ENCODE results near the gene ZNF385A.

The ZNF385A gene

GRCh38 chr12:54392485-54393206 is 8.1 kb upstream of the ZNF385A start:
- DNase-seq (ENCODE audit: low read depth): no peak

- DNase-seq (ENCODE audit: low read depth): peak; percentile 63
Measured at GRCh38 chr12:54390668-54391551, 6.4 kb upstream of the ZNF385A start.

- no peak for DNase-seq (ENCODE audit: low read depth)
Measured at GRCh38 chr12:54390176-54390667, 5.7 kb upstream of the ZNF385A start.

GRCh38 chr12:54389607-54390175 is 5.2 kb upstream of the ZNF385A start:
- DNase-seq (ENCODE audit: low read depth): no peak

- no peak for DNase-seq (ENCODE audit: low read depth)
Measured at GRCh38 chr12:54389134-54389508, 4.6 kb upstream of the ZNF385A start.

- DNase-seq (ENCODE audit: low read depth): no peak
Measured at GRCh38 chr12:54388237-54389133, 4.0 kb upstream of the ZNF385A start.

- no peak for DNase-seq (ENCODE audit: low read depth)
Measured at GRCh38 chr12:54387114-54387467, 2.6 kb upstream of the ZNF385A start.

GRCh38 chr12:54386403-54387113 is 2.0 kb upstream of the ZNF385A start:
- DNase-seq (ENCODE audit: low read depth): no peak

GRCh38 chr12:54385251-54385914 is 850 bp upstream of the ZNF385A start:
- no peak for DNase-seq (ENCODE audit: low read depth)

GRCh38 chr12:54383041-54383609 is 1.4 kb downstream of the ZNF385A start:
- no peak for DNase-seq (ENCODE audit: low read depth)

GRCh38 chr12:54381136-54381535 is 3.4 kb downstream of the ZNF385A start:
- DNase-seq (ENCODE audit: low read depth): no peak

- peak; percentile 81 for DNase-seq (ENCODE audit: low read depth)
Measured at GRCh38 chr12:54379398-54380201, 4.9 kb downstream of the ZNF385A start.

- no peak for DNase-seq (ENCODE audit: low read depth)
Measured at GRCh38 chr12:54378796-54379397, 5.6 kb downstream of the ZNF385A start.

- no peak for DNase-seq (ENCODE audit: low read depth)
Measured at GRCh38 chr12:54377797-54378515, 6.6 kb downstream of the ZNF385A start.

GRCh38 chr12:54377007-54377406 is 7.5 kb downstream of the ZNF385A start:
- DNase-seq (ENCODE audit: low read depth): no peak

- no peak for DNase-seq (ENCODE audit: low read depth)
Measured at GRCh38 chr12:54376596-54376995, 7.9 kb downstream of the ZNF385A start.

GRCh38 chr12:54375259-54375579 is 9.3 kb downstream of the ZNF385A start:
- no peak for DNase-seq (ENCODE audit: low read depth)

- DNase-seq (ENCODE audit: low read depth): no peak
Measured at GRCh38 chr12:54374562-54375258, 9.8 kb downstream of the ZNF385A start.
